SU-DHL-6 (cell line): ENCODE data around the gene BRSK1.

ENCODE experiments used
- CTCF ChIP-seq: fragments of 200-600 bp; sonication (generic); IDR thresholded peaks from one replicate; pipeline ENCODE4 v1.5.1; 2017; ENCODE audit warnings: antibody characterized with exemption, mild to moderate bottlenecking, low read length, moderate library complexity; ENCODE audit not compliant: insufficient read depth, poor library complexity, severe bottlenecking
- EZH2phosphoT487 ChIP-seq: fragments of 200-600 bp; sonication (generic), shearing (Covaris generic); conservative IDR thresholded peaks from 2 replicates; pipeline ENCODE4 v1.6.1; 2018; ENCODE audit warnings: mild to moderate bottlenecking, antibody characterized with exemption, low read length, moderate library complexity, mixed read lengths

DNA sequence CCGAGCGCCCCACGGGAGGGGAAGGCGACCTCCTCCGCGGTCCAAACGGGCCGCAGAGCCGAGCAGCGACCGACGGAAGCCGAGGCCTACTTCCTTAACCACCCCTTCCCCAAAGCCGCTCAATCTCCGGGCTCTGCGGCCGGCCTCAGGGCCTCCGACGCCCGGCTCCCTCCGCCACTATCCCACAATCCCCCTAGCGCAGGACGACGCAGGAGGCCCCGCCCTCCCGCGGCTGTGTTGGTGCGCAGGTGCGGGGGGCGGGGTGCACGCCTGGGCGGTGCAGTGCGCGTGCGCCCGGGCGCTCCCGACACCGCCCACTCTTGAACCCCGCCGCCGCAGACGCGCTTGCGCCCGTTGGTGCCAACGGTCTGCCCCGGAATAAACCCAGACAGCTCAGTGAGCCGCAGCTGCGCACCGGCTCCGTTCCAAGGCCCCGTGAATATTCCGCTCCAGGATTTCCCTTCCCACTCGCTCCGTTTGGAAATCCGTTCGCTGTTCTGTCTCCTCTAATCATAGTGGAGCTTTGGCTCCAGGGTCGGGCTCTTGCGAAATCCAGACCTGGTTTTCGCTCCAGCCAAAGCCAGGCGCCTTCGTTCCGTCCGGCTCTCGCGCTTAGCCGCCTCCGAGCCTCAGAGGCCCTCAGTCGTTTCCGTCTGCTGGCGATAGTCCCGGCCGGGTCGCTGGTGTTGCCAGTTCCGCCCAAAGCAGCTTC lies 24.8 kb upstream of the BRSK1 start, which contains the start of gene PPP6R1:
- TF ChIP-seq CTCF (no peak), EZH2phosphoT487 (no peak)
